ENCODE measurements around the gene HAPLN1.

Gene HAPLN1

DNA sequence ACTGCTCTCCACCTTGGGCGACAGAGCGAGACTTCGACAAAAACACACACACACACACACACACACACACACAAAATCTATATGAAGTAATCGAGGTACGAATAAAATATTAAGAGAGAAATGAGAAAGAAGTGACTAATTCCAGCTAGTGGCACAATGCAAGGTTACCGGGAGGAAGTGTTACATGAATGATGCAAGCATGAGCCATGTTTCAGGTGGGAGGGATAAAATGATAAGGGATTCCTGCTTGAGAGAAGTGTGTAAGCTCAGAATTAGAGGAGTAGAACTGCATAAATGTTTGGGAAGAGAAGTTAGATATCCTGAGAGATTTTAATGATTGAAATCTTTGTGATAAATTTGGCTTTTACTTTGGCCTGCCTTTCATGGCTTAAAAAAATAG is 18.8 kb downstream of the HAPLN1 start:
- no peak overlapping the region for H3K9ac ChIP-seq (ENCODE audit: insufficient read length, low read depth)
- H3K4me3 ChIP-seq (ENCODE audit: insufficient read length, low read depth), result no peak overlapping the region
- TF ChIP-seq ZNF274 (IDR thresholded peaks at IDR 0.05; ENCODE audit: low read depth, low read length), result no peak
- no peak for TF ChIP-seq YY1 (IDR thresholded peaks at IDR 0.05; ENCODE audit: insufficient read depth, insufficient read length)
- no peak for TF ChIP-seq SUZ12 (IDR thresholded peaks at IDR 0.05; ENCODE audit: extremely low read depth, insufficient read depth, insufficient read length)
- H3K27me3 ChIP-seq (ENCODE audit: insufficient read depth, insufficient read length), result no peaks in the 10 kb centered on the region
- no peak for DNase-seq (ENCODE audit: low read depth, low spot score)
- no peaks in the 10 kb centered on the region for H3K9me3 ChIP-seq (ENCODE audit: insufficient read depth, low read length)
- H3K36me3 ChIP-seq (ENCODE audit: insufficient read depth, insufficient read length, low read length), result no peaks in the 10 kb centered on the region
- H3K4me1 ChIP-seq (ENCODE audit: insufficient read depth, insufficient read length), result no peaks in the 10 kb centered on the region

DNA sequence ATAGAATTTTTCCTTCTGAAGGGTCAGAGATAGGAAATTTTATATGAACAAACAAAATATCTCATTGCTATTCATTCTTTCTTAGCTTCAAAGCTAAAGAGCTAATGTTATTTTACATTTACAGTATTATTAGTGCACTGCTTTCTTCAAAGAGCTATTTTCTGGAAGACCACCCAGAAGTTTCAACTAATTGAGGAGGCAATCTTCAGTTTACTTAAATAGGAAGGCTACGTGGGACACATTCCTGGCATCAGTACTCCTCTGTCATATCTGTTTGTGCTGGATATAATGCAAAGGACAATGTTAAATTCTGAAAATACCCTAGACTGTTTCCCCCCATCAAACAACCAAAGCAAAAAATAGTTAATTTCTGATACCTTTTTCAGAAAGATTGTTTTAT is 30.8 kb downstream of the HAPLN1 start:
- H3K9ac ChIP-seq (ENCODE audit: insufficient read length, low read depth), result no peak overlapping the region
- TF ChIP-seq YY1 (IDR thresholded peaks at IDR 0.05; ENCODE audit: insufficient read depth, insufficient read length), result no peak
- no peak for TF ChIP-seq ZNF274 (IDR thresholded peaks at IDR 0.05; ENCODE audit: low read depth, low read length)
- H3K4me3 ChIP-seq (ENCODE audit: insufficient read length, low read depth), result no peak overlapping the region
- DNase-seq (ENCODE audit: low read depth, low spot score), result no peak
- H3K36me3 ChIP-seq (ENCODE audit: insufficient read depth, insufficient read length, low read length), result no peaks in the 10 kb centered on the region
- no peaks in the 10 kb centered on the region for H3K9me3 ChIP-seq (ENCODE audit: insufficient read depth, low read length)
- no peaks in the 10 kb centered on the region for H3K27me3 ChIP-seq (ENCODE audit: insufficient read depth, insufficient read length)
- no peaks in the 10 kb centered on the region for H3K4me1 ChIP-seq (ENCODE audit: insufficient read depth, insufficient read length)

DNA sequence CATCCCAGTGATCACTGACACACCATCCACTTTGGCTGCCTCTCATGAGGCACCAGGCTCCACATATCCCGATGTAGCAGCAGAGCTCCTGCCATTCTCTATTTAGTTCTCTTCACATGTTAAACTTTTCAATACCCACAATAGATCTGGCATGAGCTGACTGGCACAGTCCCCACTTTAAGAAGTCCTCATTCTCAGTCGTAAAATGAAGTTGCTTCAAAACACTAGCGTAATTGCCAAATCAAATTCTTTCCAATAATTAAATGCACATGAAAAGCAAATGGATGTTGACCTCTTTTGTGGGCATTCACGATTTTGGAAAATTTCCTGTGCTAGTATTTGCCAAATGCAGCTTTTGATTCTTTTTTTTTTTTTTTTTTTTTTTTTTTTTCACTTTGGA is 32.4 kb downstream of the HAPLN1 start:
- TF ChIP-seq ZNF274 (IDR thresholded peaks at IDR 0.05; ENCODE audit: low read depth, low read length), result no peak
- no peak for TF ChIP-seq SUZ12 (IDR thresholded peaks at IDR 0.05; ENCODE audit: extremely low read depth, insufficient read depth, insufficient read length)
- no peak for TF ChIP-seq YY1 (IDR thresholded peaks at IDR 0.05; ENCODE audit: insufficient read depth, insufficient read length)

DNA sequence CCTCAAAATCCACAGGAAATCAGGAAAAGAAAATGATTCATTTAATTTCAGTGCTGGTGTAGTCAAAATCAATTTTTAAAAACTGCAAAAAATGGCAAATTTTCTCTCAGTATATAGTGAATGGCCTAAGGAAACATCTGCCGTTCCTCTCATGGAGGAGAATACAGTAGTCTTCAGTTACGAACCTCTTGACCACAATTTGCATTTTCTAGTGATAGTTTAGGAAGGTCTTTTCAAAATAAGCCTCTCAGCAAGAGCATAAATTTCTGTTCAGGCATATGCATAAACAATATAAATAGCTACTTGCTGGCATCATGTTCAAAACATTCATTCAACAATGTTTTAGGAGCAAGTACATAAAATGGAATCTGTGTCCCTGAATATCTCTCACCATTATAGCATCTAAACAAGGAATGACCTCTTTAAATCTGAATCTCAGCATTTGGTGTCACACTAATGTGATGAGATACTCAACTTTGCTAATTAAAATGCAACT is 33.5 kb downstream of the HAPLN1 start:
- H3K36me3 ChIP-seq (ENCODE audit: insufficient read depth, insufficient read length, low read length), result no peaks in the 10 kb centered on the region
- DNase-seq (ENCODE audit: low read depth, low spot score), result no peak
- no peak overlapping the region for H3K9ac ChIP-seq (ENCODE audit: insufficient read length, low read depth)
- H3K27me3 ChIP-seq (ENCODE audit: insufficient read depth, insufficient read length), result no peaks in the 10 kb centered on the region
- no peak overlapping the region for H3K4me3 ChIP-seq (ENCODE audit: insufficient read length, low read depth)
- no peaks in the 10 kb centered on the region for H3K9me3 ChIP-seq (ENCODE audit: insufficient read depth, low read length)
- TF ChIP-seq SUZ12 (IDR thresholded peaks at IDR 0.05; ENCODE audit: extremely low read depth, insufficient read depth, insufficient read length) (no peak), YY1 (IDR thresholded peaks at IDR 0.05; ENCODE audit: insufficient read depth, insufficient read length) (no peak), ZNF274 (IDR thresholded peaks at IDR 0.05; ENCODE audit: low read depth, low read length) (no peak)
- no peaks in the 10 kb centered on the region for H3K4me1 ChIP-seq (ENCODE audit: insufficient read depth, insufficient read length)

More for the DNA sequence above, 32.4 kb downstream of the HAPLN1 start:
- Histone ChIP-seq H3K36me3 (ENCODE audit: insufficient read depth, insufficient read length, low read length) (no peaks in the 10 kb centered on the region), H3K9ac (ENCODE audit: insufficient read length, low read depth) (no peak overlapping the region), H3K27me3 (ENCODE audit: insufficient read depth, insufficient read length) (no peaks in the 10 kb centered on the region), H3K4me1 (ENCODE audit: insufficient read depth, insufficient read length) (no peaks in the 10 kb centered on the region), H3K9me3 (ENCODE audit: insufficient read depth, low read length) (no peaks in the 10 kb centered on the region), H3K4me3 (ENCODE audit: insufficient read length, low read depth) (no peak overlapping the region)
- no peak for DNase-seq (ENCODE audit: low read depth, low spot score)

DNA sequence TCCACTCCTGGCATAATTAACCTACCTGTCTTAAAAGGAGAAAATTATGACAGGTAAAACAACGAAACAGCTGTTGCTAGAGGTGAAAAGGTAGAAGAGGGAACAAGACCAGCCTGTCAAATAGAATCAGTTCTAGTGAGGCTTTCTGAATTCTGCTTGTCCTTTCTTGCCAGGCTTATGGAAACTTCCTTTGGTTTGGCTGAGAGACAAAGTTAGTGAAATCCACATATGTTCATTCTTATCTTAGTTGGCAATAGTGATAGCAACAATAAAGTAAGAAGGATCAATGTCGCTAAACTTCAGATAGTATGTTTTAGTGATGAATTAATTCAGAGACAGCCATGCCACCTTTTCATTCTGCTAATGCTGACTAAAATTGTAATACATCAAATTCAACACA is 34.4 kb downstream of the HAPLN1 start:
- no peaks in the 10 kb centered on the region for H3K9me3 ChIP-seq (ENCODE audit: insufficient read depth, low read length)
- H3K4me3 ChIP-seq (ENCODE audit: insufficient read length, low read depth), result no peak overlapping the region
- no peaks in the 10 kb centered on the region for H3K36me3 ChIP-seq (ENCODE audit: insufficient read depth, insufficient read length, low read length)
- H3K9ac ChIP-seq (ENCODE audit: insufficient read length, low read depth), result no peak overlapping the region
- TF ChIP-seq ZNF274 (IDR thresholded peaks at IDR 0.05; ENCODE audit: low read depth, low read length) (no peak), SUZ12 (IDR thresholded peaks at IDR 0.05; ENCODE audit: extremely low read depth, insufficient read depth, insufficient read length) (no peak), YY1 (IDR thresholded peaks at IDR 0.05; ENCODE audit: insufficient read depth, insufficient read length) (no peak)
- no peaks in the 10 kb centered on the region for H3K27me3 ChIP-seq (ENCODE audit: insufficient read depth, insufficient read length)
- no peaks in the 10 kb centered on the region for H3K4me1 ChIP-seq (ENCODE audit: insufficient read depth, insufficient read length)
- no peak for DNase-seq (ENCODE audit: low read depth, low spot score)

DNA sequence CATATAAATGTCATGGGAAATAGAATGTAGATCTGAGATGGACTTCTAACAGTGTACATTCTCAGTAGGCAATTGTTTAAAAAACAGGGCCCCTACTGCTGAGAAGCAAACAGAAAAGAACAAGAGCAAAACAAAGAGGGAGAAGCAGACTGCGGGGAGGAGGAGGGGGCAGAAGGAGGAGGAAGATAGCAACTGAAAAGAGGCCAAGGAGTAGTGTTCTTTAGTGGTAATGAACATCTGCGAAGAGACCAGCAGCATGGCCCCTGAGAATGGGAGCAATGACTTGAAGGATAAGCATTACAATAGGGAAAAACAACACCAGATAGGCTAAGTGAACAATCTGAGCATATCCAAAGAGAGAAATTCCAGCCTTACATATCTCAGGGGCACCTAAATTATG is 36.8 kb downstream of the HAPLN1 start:
- H3K9me3 ChIP-seq (ENCODE audit: insufficient read depth, low read length), result no peaks in the 10 kb centered on the region
- H3K4me1 ChIP-seq (ENCODE audit: insufficient read depth, insufficient read length), result no peaks in the 10 kb centered on the region
- no peak for DNase-seq (ENCODE audit: low read depth, low spot score)
- H3K36me3 ChIP-seq (ENCODE audit: insufficient read depth, insufficient read length, low read length), result no peaks in the 10 kb centered on the region
- TF ChIP-seq SUZ12 (IDR thresholded peaks at IDR 0.05; ENCODE audit: extremely low read depth, insufficient read depth, insufficient read length) (no peak), ZNF274 (IDR thresholded peaks at IDR 0.05; ENCODE audit: low read depth, low read length) (no peak)
- no peak overlapping the region for H3K9ac ChIP-seq (ENCODE audit: insufficient read length, low read depth)
- no peaks in the 10 kb centered on the region for H3K27me3 ChIP-seq (ENCODE audit: insufficient read depth, insufficient read length)
- no peak overlapping the region for H3K4me3 ChIP-seq (ENCODE audit: insufficient read length, low read depth)

DNA sequence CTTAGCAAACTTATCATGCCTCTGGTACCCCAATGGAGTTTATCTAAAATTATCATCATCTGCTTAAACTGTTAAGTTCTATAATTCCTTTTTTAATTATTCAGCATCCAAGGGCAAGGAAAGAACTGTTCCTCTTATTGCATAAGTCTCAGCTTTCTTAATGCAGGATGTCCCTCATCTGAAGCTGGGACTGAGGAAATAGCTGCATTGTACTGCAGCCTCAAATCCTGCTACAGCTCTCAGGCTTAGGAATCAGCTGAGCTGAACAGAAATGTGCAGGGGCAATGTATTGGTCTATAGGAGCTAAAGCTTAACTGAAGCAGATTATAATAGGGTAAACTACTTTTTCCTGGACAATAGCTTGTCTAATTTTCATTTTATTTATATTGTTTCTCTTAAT is 48.0 kb downstream of the HAPLN1 start:
- DNase-seq (ENCODE audit: low read depth, low spot score), result no peak

DNA sequence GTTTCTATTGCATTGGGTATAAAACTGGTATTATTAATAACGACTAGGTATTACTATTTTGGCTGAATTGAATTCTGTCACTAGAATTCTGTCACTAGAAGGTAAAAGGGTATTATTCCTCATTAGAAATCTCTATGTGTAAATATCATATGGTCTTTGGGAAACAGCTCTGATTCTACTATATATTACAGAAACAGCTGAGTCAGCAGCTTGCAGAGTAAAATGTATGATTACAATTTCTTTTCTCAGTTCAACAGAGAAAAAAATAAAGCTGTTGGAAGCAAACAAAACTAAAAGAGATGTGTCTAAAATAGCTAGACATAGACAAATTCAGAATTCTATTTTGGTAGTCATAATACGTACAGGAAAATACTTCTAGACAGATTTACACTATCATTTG is 48.5 kb downstream of the HAPLN1 start:
- Histone ChIP-seq H3K4me1 (ENCODE audit: insufficient read depth, insufficient read length) (no peaks in the 10 kb centered on the region), H3K27me3 (ENCODE audit: insufficient read depth, insufficient read length) (no peaks in the 10 kb centered on the region), H3K36me3 (ENCODE audit: insufficient read depth, insufficient read length, low read length) (no peaks in the 10 kb centered on the region), H3K9ac (ENCODE audit: insufficient read length, low read depth) (no peak overlapping the region), H3K9me3 (ENCODE audit: insufficient read depth, low read length) (no peaks in the 10 kb centered on the region), H3K4me3 (ENCODE audit: insufficient read length, low read depth) (no peak overlapping the region)
- DNase-seq (ENCODE audit: low read depth, low spot score), result no peak
- TF ChIP-seq YY1 (IDR thresholded peaks at IDR 0.05; ENCODE audit: insufficient read depth, insufficient read length) (no peak), ZNF274 (IDR thresholded peaks at IDR 0.05; ENCODE audit: low read depth, low read length) (no peak), SUZ12 (IDR thresholded peaks at IDR 0.05; ENCODE audit: extremely low read depth, insufficient read depth, insufficient read length) (no peak)

More for the DNA sequence above, 48.0 kb downstream of the HAPLN1 start:
- Histone ChIP-seq H3K36me3 (ENCODE audit: insufficient read depth, insufficient read length, low read length) (no peaks in the 10 kb centered on the region), H3K27me3 (ENCODE audit: insufficient read depth, insufficient read length) (no peaks in the 10 kb centered on the region), H3K9ac (ENCODE audit: insufficient read length, low read depth) (no peak overlapping the region), H3K9me3 (ENCODE audit: insufficient read depth, low read length) (no peaks in the 10 kb centered on the region), H3K4me1 (ENCODE audit: insufficient read depth, insufficient read length) (no peaks in the 10 kb centered on the region), H3K4me3 (ENCODE audit: insufficient read length, low read depth) (no peak overlapping the region)
- TF ChIP-seq YY1 (IDR thresholded peaks at IDR 0.05; ENCODE audit: insufficient read depth, insufficient read length) (no peak), SUZ12 (IDR thresholded peaks at IDR 0.05; ENCODE audit: extremely low read depth, insufficient read depth, insufficient read length) (no peak), ZNF274 (IDR thresholded peaks at IDR 0.05; ENCODE audit: low read depth, low read length) (no peak)
